ENCODE results near the gene ZNF530. TPM values are rescaled to one million over a fixed set of nuclear protein-coding genes. Genes with fewer than 3 reads are reported as not detected.

ZNF530 gene
- total RNA-seq, 4 donors from 2014 or later: 1.9 to 4.8 (median 2.6) TPM

DNA sequence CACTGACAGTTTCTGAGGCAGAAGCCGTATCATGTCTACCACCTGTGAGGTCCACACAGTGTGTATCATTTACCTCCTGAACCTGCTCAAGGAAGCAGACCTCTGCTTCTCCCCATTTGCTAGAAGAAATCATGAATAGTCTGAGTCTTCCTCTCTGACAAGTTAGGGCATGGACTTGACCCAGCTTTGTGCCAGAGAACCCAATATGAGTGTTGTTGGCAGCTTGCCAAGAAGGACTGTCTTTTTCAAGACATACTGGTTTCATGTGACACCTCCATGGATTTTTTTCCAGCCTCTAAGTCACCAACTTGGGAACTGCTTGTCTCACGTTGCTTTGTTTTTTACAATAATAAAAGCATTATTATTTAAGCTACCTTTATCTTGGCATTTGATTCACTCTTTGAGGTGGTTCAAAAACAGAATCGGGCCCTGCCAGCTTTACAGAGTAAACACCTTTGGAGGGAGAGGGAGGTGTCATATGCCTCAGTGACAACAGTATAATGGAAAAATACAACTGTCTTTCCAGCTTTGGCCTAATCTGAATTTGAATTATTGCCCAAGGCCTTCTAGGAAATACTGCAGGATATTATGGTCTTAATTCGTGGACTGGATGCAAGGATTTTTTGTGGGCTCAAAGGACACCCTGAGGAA lies 42.8 kb downstream of the ZNF530 start:
- peaks cover 7 to 11% of the 10 kb centered on the region in 2 donors for H3K4me1 ChIP-seq
- no peaks in the 10 kb centered on the region for H3K27me3 ChIP-seq
- no peaks in the 10 kb centered on the region for H3K9me3 ChIP-seq
- H3K4me3 ChIP-seq (replicated peaks in 1 of 3): no peak overlapping the region
- peaks cover 28 to 46% of the 10 kb centered on the region in 2 donors for H3K36me3 ChIP-seq
- intact Hi-C loops (cut with DNase I): no loop called here
- DNase-seq: peak; percentile 63 to 64
- WGBS, 2 donors: 71 to 73% methylated on average over 4 of the region's 4 CpGs
- no peak for TF ChIP-seq POLR2A (IDR thresholded peaks at IDR 0.05)
- no peak for TF ChIP-seq CTCF (IDR thresholded peaks at IDR 0.05)
- peak overlapping the region; percentile 2 to 27 (median 4) for H3K27ac ChIP-seq

DNA sequence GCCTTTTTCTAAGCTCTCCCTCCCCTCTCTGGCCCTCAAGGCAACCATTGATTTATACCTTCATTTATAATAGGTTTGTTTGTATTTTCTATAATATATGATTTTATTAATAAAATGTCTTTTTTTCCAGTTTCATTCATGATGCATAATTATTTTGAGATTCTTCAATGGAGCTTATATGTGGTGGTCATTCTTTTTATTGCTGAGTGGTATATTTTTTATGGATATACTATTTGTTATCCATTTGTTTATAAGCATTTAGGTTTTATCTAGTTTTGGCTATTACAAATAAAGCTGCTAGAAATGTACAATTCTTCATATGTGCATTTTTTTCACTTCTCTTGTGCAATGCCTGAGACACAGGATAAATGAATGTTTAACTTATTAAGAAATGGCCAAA lies 44.0 kb downstream of the ZNF530 start:
- Histone ChIP-seq H3K27ac (no peak overlapping the region), H3K4me1 (peaks cover 7 to 11% of the 10 kb centered on the region in 2 donors), H3K4me3 (replicated peaks in 1 of 3) (no peak overlapping the region), H3K36me3 (peaks cover 28 to 37% of the 10 kb centered on the region in 2 donors), H3K9me3 (no peaks in the 10 kb centered on the region), H3K27me3 (no peaks in the 10 kb centered on the region)
- no peak for DNase-seq
- TF ChIP-seq CTCF (IDR thresholded peaks at IDR 0.05) (no peak), POLR2A (IDR thresholded peaks at IDR 0.05) (no peak)
- intact Hi-C loops (cut with DNase I): no loop called here

- Histone ChIP-seq H3K9me3 (no peaks in the 10 kb centered on the region), H3K27ac (no peak overlapping the region), H3K4me3 (replicated peaks in 1 of 3) (no peak overlapping the region), H3K27me3 (no peaks in the 10 kb centered on the region), H3K4me1 (no peaks in the 10 kb centered on the region), H3K36me3 (no peaks in the 10 kb centered on the region)
- 59 to 63% methylated on average over 6 of the region's 6 CpGs for WGBS, 2 donors
- DNase-seq: peak; percentile 13 to 15
- intact Hi-C loops (cut with DNase I): no loop called here
- TF ChIP-seq CTCF (IDR thresholded peaks at IDR 0.05): no peak
- TF ChIP-seq POLR2A (IDR thresholded peaks at IDR 0.05): no peak
Observed at GRCh38 chr19:57648331-57649003, 48.8 kb downstream of the ZNF530 start.

- H3K4me3 ChIP-seq (replicated peaks in 1 of 3): no peak overlapping the region
Observed at GRCh38 chr19:57651654-57651996, 51.9 kb downstream of the ZNF530 start.

More at GRCh38 chr19:57651654-57651996, 51.9 kb downstream of the ZNF530 start:
- H3K36me3 ChIP-seq: no peaks in the 10 kb centered on the region
- no peaks in the 10 kb centered on the region for H3K27me3 ChIP-seq
- no peaks in the 10 kb centered on the region for H3K9me3 ChIP-seq
- intact Hi-C loops (cut with DNase I): no loop called here
- WGBS, 2 donors: 37 to 42% methylated on average over 6 of the region's 6 CpGs
- H3K4me1 ChIP-seq: no peaks in the 10 kb centered on the region
- no peak overlapping the region for H3K27ac ChIP-seq
- DNase-seq: no peak
- TF ChIP-seq POLR2A (IDR thresholded peaks at IDR 0.05): no peak
- TF ChIP-seq CTCF (IDR thresholded peaks at IDR 0.05): no peak
